Epithelial cell of prostate (primary cell): ENCODE results near the gene ZNF264.
A peak's percentile ranks its signal among the peaks of the same experiment; 100 is the strongest.
"Not testable (repeated sequence)": the region's sequence is repeated elsewhere in the genome, so short reads cannot be mapped to it uniquely, and the experiment has no call there.

Experiments used
- DNase-seq: peaks from one replicate; pipeline ENCODE4 v3.0.0-alpha.2; 2011; ENCODE audit warnings: low read depth, low spot score
- H3K27ac ChIP-seq: fragments of 450-650 bp; 2 replicates; pipeline ENCODE4 v1.5.1; 2017; ENCODE audit warnings: mild to moderate bottlenecking

ZNF264 gene

GRCh38 chr19:57244513-57244912 is 53.2 kb downstream of the ZNF264 start:
- no peak overlapping the region for H3K27ac ChIP-seq
- DNase-seq: no peak

- DNase-seq: no peak
- no peak overlapping the region for H3K27ac ChIP-seq
Observed at GRCh38 chr19:57245066-57245465, 53.8 kb downstream of the ZNF264 start.

- DNase-seq: no peak
- no peak overlapping the region for H3K27ac ChIP-seq
Observed at GRCh38 chr19:57245959-57246358, 54.7 kb downstream of the ZNF264 start.

- H3K27ac ChIP-seq: no peak overlapping the region
- DNase-seq: no peak
Observed at GRCh38 chr19:57248646-57249045, 57.3 kb downstream of the ZNF264 start.

GRCh38 chr19:57249329-57249728 is 58.0 kb downstream of the ZNF264 start:
- no peak for DNase-seq

GRCh38 chr19:57253767-57254166 is 62.5 kb downstream of the ZNF264 start:
- H3K27ac ChIP-seq, DNase-seq: not testable (repeated sequence)

More at GRCh38 chr19:57249329-57249728, 58.0 kb downstream of the ZNF264 start:
- no peak overlapping the region for H3K27ac ChIP-seq

- no peak overlapping the region for H3K27ac ChIP-seq
- DNase-seq: no peak
Observed at GRCh38 chr19:57262044-57262443, 70.7 kb downstream of the ZNF264 start.

GRCh38 chr19:57263244-57263741 is 72.0 kb downstream of the ZNF264 start:
- no peak overlapping the region for H3K27ac ChIP-seq
- DNase-seq: no peak

GRCh38 chr19:57267291-57267690 is 76.0 kb downstream of the ZNF264 start:
- no peak for DNase-seq
- H3K27ac ChIP-seq: no peak overlapping the region

- peak; percentile 77 for DNase-seq
- peak overlapping the region; percentile 11 for H3K27ac ChIP-seq
Observed at GRCh38 chr19:57269515-57270250, 78.4 kb downstream of the ZNF264 start.

- no peak overlapping the region for H3K27ac ChIP-seq
- no peak for DNase-seq
Observed at GRCh38 chr19:57271280-57271679, 80.0 kb downstream of the ZNF264 start.
